ENCODE data around the gene RHCG.

Gene RHCG

DNA sequence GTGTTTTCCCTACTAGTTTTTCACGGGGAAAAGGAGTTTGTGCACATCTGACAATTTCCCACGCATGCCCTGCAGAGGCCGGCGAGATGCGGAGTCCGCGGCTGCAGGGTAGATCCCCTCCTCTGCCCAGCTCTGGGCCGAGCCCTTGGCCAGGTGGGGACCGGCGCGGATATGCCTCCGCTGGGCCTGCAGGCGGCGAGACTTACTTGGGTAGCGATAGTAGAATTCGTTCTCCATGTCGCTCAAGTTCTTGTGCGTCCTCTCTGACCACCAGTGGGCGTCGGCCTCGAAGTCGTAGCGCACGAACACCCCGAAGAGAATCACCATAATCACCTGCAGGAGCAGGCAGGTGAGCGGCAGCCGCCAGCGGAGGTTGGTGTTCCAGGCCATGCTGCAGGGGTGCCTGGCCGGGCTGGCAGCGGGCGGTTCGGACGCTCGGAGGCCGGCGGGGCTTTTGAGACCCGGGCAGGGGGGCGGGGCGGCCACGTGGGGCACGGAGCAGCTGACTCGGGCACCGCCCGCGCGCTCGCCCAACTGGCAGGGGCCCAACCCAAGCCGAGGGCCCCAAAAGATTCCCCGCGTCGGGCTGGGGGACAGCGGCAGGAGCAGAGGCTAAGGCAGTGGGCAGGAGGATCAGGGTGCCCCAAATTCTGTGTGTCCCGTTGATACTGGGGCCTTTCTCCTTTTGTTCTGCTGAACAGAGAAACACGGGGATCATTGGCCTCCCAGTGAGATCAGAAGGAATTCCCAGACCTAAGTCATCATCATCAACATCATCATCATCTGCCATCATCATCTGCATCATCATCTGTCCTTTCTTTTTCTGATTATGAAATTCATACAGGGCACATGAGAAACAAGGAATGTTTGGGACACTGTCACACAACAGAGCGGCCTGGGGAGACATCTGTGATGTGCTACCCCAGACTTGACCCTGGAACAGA, at the start of gene RHCG:
RHCG (minus strand) TSS at position 429 of the 944 bp plus-strand sequence; CDS start at position 390, 39 bp downstream.
- no peak for DNase-seq (ENCODE audit: low read depth)

DNA sequence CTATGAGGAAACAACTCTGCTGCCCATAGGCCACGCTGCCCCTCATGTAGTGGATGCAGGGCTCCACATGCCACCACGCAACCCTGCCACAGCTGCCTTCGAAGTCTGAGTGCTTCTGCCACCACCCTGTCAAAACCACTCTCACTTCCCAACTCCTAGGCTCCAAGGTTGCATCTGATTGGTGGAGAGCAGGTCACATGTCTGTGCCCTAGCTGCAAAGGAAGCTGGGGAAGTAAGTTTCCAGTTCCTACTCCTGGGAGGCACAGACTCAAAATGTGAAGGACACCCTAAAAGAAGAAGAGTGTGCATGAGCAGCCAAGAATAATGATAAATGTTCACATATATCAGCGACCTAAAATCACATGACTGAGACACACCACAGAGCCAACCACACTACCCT, 47.0 kb upstream of the RHCG start:
- DNase-seq (ENCODE audit: low read depth) = no peak

DNA sequence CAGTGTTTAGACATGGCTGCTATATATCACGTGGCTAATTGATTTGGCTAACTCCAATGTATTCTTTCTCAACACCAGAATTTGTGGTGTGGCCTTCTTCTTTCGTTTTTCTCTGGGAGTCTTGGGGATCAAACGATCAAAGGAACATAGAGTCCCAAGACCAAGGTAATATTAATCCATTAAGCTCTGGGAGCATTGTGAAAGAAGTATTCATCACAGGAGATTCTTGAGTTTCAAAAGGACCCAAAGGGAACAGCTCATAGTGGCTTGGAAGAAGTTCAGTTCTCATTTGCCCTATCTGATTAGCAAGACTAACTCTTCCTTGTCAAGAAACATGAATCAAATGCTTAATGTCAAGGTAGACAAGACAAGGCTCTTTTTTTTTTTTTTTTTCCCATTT, 46.0 kb upstream of the RHCG start:
- no peak for DNase-seq (ENCODE audit: low read depth)

DNA sequence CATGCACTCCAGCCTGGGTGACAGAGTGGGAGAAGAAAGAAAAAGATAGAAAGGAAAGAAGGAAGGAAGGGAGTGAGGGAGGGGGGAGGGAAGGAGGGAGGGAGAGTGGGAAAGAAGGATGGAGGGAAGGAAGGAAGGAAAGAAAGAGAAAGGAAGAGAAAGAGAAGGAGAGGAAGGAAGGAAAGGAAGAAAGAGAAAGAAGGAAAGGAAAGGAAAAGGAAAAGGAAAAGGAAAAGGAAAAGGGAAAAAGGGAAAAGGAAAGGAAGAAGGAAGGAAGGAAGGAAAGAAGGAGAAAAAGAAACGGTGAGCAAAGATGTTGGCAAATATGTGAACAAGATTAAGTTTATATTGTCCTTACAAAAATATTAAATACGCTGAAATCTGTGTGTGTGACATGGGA, 42.6 kb upstream of the RHCG start:
- no peak for DNase-seq (ENCODE audit: low read depth)

DNA sequence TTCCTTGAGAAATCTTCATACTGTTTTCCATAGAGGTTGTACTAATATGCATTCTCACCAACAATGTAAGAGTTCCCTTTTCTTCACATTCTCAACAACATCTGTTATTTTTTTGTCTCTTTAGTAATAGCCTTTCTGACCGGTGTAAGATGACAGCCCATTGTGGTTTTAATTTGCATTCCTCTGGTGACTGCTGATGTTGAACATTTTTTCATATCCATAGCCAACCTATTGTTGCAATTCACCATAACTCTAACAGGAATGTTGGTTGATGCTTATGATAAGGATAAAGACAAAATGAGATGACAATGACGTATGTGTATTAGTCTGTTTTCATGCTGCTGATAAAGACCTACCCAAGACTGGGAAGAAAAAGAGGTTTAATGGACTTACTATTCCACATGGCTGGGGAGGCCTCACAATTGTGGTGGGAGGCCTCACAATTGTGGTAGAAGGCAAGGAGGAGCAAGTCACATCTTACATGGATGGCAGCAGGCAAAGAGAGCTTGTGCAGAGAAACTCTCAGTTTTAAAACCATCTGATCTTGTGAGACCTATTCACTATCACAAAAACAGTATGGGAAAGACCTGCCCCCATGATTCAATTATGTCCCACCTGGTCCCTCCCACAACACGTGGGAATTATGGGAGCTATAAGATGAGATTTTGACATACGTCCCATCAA, 37.6 kb upstream of the RHCG start:
- no peak for DNase-seq (ENCODE audit: low read depth)

DNA sequence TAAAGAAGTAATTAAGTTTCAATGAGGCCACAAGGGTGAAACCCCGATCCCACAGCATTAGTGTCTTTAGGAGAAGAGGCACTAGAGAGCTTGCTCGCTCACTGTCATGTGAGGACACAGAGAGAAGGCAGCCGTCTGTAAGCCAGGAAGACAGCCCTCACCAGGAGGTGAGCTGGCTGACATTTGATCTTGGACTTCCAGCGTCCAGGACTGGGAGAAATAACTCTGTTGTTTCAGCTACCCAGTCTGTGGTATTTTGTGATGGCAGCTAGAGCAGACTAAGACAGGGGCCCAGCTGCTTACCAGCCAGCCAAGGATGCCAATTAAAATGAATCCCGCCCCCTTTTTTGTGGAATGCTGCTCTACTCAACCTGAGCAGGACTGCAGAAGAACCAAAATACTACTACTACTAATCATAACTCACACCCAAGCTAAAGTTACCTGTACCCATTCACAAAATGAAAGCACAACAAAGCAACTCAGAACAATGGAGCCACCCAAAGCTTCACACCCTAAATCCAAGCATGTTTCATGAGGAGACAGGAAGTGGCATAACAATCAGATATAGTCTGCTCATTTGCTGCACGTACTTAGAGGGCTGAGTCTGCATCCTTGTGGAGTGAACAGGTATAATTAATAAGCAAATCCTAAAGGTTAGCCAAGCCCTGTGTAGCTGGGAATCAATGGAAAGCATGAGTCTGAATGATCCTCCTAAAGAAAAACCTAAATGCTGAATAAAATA, 35.6 kb upstream of the RHCG start:
- DNase-seq (ENCODE audit: low read depth) = no peak

DNA sequence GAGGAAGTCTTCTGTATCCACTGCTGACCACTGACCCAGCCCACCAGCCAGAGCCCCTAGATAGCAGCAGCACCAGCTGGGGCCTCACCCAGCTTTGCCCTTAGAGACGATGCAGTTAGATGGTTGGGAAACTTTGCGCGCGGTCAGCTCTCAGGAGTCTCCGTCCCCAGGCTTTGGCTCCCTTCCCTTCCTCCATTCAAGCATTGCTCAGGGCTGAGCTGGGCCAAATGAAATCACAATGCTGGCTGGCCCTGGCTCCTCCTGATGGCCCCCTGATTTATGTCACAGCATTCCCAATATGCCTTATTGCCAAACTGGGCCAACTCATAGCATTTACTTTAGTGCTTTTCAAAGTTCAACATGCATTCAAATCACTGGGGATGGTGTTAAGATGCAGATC, 34.6 kb upstream of the RHCG start:
- DNase-seq (ENCODE audit: low read depth) = no peak

DNA sequence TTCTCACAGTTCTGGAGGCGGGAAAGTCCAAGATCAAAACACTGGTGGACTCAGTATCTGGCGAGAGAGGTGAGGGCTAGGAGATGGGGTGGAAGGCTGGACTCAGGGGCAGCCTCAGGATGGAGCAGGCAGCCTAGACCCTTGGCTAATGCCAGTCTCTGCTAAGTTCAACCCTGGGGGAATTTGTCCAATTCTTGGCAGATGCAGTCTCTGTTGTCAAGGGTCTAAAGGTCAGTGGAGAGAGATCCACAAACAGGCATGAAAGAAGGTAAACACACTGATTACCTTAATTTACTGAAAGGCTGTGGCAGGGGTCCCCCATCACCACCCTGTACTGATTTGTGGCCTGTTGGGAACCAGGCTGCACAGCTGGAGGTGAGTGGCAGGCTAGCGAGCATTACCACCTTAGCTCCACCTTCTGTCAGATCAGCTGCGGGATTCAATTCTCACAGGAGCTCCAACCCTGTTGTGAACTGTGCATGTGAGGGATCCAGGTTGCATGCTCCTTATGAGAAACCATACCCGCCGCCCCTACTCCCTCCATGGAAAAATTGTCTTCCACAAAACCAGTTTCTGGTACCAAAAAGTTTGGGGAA, 32.5 kb upstream of the RHCG start:
- DNase-seq (ENCODE audit: low read depth) = no peak

DNA sequence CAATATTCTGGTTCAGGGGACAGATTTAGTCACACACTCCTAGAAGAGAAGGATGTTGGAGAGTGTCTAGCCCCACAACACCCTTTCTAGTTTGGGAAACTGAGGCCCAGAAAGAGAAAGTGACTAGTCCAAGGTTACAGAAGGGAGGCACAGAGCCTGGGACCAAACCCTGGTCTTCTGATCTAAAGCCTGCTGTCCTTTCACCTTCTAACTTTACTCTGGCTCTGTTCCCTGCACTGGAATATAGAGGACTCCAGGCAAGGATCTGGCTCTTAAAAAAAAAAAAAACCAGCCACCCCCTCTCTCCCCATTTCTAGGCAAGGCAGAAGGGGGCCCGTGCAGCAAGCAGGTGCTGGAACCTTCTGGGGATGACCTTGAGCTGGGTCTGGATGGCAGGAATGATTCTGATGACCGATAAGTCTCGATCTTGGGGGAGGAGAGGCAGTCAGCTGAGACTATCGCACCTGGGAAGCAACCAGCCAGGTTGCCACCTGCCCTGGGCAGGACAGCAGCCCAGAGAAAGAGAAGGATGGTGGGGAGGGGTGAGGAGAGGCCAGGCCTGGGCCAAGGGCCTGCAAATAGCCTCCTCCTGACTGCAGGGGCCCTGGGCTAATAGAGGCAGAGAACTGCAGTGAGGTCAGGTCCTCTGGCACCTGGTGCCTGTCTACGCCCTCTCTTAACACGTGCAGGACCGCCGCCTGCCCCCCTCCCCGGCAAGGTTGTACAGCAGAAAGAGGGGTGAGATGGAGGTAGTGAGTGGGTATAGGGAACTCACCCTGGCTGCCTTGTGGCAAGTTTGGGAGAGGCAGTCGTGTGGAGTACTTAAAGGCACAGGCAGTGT, 30.4 kb upstream of the RHCG start:
- DNase-seq (ENCODE audit: low read depth) = no peak

DNA sequence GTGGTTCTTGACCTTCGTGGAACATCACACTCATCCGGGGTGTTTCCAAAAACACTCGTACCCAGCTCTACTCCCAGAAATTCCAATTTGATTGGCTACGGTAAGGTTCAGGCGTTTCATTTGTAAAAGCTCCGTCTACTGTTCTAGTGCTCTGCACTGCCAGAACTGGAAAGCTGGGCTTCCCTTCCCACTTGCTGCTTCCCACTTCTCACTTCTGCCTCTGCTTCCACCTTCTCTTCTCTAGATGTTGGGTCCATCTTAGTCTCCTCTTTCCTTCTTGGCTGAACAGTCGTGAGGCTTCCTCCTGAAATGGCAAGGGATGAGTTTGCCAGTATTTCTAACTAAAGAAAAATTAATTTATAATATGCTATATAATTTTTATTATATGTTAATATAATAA, 29.8 kb upstream of the RHCG start:
- DNase-seq (ENCODE audit: low read depth) = no peak

DNA sequence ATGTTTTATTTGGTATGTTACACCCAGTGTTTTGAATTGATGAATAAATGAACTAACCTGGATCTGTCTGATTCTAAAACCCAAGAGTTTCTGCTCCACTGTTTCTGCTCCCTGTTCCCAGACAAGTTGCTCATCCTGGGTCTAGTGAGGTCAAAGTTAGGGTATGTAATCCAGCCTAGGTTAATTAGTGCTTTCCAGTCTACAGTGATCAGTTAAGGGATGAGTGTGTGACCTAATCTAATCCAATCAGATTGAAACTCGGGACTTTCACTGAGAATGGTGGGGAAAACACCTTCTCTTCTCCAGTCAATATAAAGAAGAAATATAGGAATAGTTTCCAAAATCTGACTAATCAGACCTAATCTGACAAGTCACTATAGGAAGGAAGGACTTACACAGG, 27.8 kb upstream of the RHCG start:
- no peak for DNase-seq (ENCODE audit: low read depth)

DNA sequence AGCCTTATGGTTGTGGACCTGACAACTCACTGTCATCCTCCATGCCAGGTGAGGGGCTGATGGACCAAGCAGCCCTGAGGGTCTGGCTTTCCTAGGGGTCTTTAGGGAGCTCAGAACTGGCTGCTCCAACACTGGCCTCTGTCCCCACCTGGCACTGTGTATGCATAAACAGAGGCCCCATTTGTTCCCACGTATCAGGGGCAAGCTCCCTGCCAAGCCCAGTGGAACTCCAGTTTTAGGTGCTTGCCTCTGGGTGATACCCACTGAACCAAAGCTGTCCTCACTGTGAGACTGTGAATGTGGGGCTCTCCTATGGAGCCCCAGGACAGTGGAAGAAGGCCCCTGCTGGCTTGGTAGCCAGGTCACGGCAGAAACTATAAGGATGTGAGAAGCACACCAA, 26.7 kb upstream of the RHCG start:
- DNase-seq (ENCODE audit: low read depth) = no peak

DNA sequence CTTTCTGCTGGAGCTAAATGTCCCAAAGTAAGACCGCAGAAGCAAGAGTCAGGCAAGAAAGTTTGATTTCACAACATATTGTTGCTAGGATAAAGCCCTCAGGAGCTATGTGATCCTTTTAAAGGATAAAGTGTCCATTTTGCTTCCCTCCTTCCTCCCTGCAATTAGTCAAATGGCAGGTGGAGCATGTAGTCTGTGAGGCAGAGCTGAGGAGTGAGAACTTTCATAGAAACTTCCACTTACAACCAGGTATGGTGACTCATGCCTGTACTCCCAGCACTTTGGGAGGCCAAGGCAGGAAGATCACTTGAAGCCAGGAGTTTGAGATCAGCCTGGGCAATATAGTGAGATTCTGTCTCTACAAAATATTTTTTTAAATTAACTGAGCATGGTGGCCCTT, 25.2 kb upstream of the RHCG start:
- DNase-seq (ENCODE audit: low read depth) = no peak

DNA sequence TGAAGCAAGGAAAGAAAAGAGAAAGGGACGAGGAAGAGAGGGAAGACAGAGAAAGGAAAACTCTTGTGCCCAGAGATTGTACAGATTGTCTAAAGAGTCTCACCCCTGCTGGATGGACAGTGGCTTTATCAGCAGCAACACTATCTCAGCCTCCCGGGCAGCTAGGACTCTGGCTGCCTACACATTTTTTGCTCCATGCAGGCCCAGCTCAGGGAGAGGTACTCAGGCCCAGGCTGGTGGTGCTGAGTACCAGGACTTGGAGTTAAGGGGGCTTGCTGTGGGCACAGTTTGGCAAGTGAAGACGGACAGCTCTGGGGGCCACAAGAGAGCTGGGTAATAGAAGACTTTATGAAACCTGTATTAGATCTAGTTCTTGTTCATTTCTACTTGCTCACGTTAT, 19.1 kb upstream of the RHCG start:
- no peak for DNase-seq (ENCODE audit: low read depth)

DNA sequence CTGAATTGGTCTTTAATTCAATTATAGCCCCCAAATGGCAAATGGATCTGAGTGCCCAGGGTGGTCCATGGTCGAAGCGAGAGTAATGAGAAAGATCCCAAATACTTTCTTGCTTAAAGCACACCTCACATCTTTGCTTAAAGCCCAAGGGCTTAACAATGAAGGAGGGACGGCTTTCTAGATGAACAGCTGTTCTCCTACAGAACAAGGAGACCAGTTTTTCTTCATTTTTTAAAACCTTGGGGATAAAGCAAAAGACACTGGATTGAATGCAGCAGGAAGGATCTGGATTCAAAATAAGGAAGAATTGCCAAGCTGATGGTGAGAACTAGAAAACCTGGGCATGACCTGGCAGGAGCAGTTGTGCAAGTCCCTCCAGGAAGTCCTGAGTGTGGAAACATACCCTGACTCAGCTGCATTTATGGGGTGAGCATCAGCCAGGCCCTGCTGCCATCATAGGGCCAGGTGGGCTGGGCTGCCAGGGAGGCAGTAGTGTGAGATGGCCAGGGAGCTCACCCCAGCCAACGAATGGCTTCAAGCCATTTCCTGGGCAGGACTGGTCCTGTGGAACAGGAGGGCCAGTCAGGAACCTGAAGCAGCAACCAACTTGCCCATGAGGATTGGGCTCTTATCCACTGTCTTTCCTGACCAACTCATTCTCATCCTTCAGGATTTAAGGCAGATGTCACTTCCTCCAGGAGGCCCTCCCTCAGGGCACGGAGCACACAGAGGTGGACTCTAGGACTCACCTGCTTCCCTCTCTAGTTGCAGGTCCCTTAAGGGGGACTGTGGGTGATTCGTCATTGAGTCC, 18.4 kb upstream of the RHCG start:
- DNase-seq (ENCODE audit: low read depth) = no peak

DNA sequence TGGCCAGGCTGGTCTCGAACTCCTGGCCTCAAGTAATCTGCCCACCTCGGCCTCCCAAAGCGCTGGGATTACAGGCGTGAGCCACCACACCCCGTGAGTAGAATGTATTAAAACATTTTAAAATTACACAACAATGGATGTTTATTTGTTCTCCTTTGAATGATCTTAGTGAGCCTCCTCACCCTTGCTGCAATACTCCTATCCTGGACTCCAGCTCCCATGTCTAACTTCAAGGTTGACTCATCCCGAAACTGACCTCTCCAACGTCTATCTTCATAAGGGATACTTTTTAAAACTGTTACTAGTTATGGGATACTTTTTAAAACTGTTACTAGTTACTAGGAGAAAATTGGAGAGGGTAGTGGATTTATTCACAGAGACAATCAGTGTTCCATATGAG, 17.8 kb upstream of the RHCG start:
- no peak for DNase-seq (ENCODE audit: low read depth)

DNA sequence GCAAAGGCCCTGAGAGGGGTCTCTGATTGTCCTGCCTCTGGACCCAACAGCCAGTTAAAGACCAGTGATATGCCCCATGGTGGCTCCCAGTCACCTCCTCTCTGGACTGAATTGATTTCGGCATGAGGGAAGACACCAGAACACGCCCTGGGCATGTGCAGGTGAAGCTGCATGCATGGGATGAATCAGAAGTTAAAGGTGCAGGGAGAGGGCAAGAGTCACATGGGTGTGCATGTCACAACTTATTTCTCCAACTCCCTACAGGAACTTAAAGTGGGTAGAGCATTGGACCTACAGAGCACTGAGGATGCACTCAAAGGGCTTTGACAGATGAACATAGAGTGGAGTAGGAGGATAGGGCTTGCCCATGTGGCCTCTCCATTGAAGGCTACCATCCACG, 16.9 kb upstream of the RHCG start:
- DNase-seq (ENCODE audit: low read depth) = no peak

DNA sequence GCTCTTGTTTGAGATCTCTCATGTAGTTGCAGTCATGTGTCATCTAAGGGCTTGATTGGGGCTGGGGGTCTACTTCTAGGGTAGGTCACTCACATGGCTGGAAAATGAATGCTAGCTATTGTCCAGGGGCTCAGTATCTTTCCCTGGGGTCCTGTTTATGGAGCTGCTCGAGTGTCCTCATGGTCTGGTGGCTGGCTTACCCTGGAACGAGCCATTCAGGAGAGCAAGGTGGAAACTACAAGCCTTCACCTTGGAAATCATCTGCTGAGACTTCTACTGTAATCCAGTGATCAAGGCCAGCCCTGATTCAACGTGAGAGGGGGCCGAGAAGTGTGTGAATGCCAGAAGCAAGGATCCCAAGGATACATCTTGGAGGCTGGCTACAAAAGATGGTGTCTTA, 16.2 kb upstream of the RHCG start:
- no peak for DNase-seq (ENCODE audit: low read depth)

DNA sequence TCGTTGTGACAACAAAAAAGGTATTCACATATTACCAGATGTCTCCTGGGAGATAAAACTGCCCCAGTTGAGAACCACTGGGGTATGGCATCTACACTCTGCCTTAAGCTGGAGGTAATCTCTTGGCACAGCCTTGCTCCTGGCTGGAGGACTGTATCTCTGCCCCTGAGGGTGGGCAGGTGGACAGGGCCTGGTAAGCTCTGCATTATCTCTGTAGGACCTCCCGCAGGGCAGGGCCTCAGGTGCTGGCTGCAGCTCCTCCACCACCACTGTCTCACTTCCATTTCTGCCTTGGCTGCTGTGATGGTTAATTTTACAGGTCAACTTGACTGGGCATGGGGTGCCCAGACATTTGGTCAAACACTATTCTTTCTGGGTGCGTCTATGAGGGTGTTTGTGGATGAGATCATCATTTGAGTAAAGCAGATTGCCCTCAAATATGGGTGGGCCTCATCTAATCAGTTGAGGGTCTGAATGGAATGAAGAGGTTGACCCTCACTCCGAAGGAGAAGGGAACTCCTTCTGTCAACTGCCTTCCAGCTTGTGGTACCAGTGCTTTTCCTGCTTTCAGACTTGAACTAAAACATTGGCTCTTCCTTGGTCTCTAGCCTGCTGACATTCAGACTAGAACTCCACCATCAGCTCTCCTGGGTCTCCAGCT, 9.8 kb upstream of the RHCG start:
- no peak for DNase-seq (ENCODE audit: low read depth)

DNA sequence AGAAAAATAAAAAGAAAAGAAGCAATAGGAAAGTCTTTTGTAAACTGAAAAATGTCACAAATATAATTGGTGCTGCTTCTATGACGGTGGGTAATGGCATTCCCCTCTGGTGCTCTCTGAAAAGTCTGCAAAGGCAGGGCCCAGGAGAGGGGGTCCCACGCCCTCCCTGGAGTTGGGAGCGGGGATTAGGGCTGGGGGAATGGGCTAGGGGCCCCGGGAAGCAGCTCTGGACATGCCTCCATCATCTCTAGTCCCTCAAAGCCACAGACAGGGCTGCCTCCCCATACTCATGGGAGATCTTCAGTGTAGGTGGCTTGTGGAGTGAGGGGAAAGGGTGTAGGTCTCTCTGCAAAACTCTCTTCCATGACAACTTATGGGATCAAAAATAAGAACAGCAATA, 7.8 kb upstream of the RHCG start:
- no peak for DNase-seq (ENCODE audit: low read depth)

All from HS-27A (cell line).